Right kidney (tissue), 9 donors: ENCODE data around the gene PROM1.
A peak's percentile ranks its signal among the peaks of the same experiment; 100 is the strongest.

ENCODE experiments used
- DNase-seq: peaks from one replicate; pipeline ENCODE4 v3.0.0-alpha.2; 2016
- long read RNA-seq, 8 donors: transcript quantifications; one replicate each; lab custom pipeline, GENCODE V29; 2026

PROM1 gene
- long read RNA-seq, donor 1, partial matches to known transcripts, result 0 of 1 reads
- long read RNA-seq, donor 1, other reads (novel, unspliced or antisense), result 0 of 1 reads
- long read RNA-seq, donor 2, result 0 reads
- long read RNA-seq, donor 3, result 0 reads
- long read RNA-seq, donor 4, full-length matches to known transcripts, result 1 of 1 reads
- long read RNA-seq, donor 4, partial matches to known transcripts, result 0 of 1 reads
- long read RNA-seq, donor 4, other reads (novel, unspliced or antisense), result 0 of 1 reads
- long read RNA-seq, donor 5, full-length matches to known transcripts, result 2 of 2 reads
- long read RNA-seq, donor 5, partial matches to known transcripts, result 0 of 2 reads
- long read RNA-seq, donor 5, other reads (novel, unspliced or antisense), result 0 of 2 reads
- long read RNA-seq, donor 6, partial matches to known transcripts, result 0 of 1 reads
- long read RNA-seq, donor 6, other reads (novel, unspliced or antisense), result 0 of 1 reads
- long read RNA-seq, donor 7, full-length matches to known transcripts, result 5 of 5 reads
- long read RNA-seq, donor 7, partial matches to known transcripts, result 0 of 5 reads
- long read RNA-seq, donor 7, other reads (novel, unspliced or antisense), result 0 of 5 reads
- long read RNA-seq, donor 8, full-length matches to known transcripts, result 2 of 8 reads
- long read RNA-seq, donor 8, partial matches to known transcripts, result 6 of 8 reads
- long read RNA-seq, donor 8, other reads (novel, unspliced or antisense), result 0 of 8 reads

- peak; percentile 85 for DNase-seq
These were observed at the start of gene PROM1 for GRCh38 chr4:16083241-16084191. PROM1 (minus strand) TSS chr4:16084023; CDS start chr4:16075906, 8,117 bp downstream.

DNA sequence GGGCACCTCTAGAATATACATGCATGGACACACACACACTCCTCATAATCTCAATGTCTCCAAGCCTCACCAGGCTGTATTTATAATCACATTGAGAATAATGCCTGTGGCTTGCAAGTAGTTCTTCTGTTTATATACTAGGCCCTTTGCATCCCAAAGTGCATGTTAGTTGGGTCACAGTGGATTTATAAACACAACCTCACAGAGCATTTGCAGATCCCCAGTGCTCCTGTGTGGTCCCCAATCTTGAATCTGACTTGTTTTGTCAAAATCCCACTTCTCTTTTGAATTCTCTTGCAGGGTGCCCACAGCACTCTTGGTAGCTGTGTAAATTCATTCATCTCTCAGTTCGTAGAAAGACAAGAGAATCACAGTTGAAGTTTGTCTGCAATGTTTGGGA is 49.6 kb upstream of the PROM1 start:
- no peak for DNase-seq

DNA sequence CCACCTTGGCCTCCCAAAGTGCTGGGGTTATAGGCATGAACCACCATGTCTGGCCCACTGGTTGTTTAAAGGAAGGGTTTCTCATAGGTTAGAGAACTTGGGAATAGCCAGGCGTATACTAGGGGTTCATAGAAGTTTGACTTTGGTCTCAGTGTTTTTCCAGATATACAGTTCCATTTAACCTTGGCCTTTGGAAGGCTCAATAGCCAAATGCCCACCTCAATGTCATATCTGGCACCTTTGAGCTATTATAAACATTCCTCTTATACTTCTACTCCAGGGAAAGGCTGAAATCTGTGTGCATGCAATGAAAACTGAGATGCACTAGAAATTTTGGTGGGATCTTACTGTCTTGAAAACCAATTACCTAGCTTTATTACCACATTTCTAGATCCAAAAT is 47.5 kb upstream of the PROM1 start:
- DNase-seq, result no peak

DNA sequence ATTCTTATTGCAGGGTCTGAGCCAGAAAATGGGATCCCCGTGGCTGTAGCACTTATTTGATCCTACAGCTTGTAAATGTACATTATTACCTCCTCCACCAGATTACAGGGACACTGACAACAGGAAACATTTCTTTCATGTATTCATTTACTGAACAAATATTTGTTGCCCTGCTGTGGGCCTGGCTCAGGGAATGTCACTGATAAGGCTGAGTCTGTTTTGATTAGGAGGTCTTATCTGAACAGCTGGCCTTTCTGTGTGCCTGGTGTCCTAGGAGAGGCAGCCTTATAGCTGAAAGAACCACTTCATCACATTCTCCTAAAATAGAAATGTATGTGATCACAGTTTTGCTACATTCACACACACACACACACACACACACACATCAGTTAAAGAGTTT is 45.5 kb upstream of the PROM1 start:
- no peak for DNase-seq

DNA sequence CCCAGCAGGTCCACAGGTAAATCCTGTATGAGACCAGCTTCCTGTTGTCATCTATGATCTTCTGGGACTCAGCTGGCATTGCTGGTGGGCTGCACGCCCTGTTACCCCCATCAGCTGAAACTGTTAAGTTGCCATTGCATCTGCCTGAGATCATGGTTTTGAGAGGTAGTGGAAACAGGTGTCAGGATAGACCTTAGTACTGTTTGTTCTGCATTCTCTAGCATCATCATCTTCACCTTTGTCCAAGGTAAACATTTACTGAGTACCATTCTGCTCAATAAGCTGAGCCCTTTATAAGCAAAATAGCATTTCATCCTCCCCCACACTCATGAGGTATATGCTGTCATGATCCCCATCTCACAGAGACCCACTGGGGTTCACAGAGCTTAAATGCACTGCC is 42.9 kb upstream of the PROM1 start:
- no peak for DNase-seq

- DNase-seq, result no peak
These were observed 42.0 kb upstream of the PROM1 start for GRCh38 chr4:16125571-16126445.

GRCh38 chr4:16124232-16124631 is 40.4 kb upstream of the PROM1 start:
- no peak for DNase-seq

- no peak for DNase-seq
These were observed 39.7 kb upstream of the PROM1 start for GRCh38 chr4:16123356-16124084.

- DNase-seq, result no peak
These were observed 39.0 kb upstream of the PROM1 start for GRCh38 chr4:16122784-16123183.

DNA sequence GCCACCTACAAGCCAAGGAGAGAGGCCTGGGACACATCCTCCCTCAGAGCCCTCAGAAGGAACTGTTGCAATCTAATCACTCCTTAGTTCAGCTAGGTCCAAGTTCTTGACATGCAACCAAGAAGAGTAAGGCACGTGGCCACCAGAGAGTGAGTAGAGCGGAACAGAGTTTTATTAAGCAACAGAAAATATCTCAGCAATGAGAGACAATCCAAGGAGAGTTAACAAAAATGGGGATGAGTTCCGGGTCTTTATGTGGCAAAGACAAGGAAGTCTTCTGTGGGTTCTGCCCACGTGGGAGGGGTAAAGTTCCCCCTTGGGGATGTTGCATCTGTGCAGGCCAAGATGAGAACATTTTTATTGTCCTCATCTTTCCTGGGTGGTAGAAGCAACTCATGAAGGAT is 38.5 kb upstream of the PROM1 start:
- no peak for DNase-seq

DNA sequence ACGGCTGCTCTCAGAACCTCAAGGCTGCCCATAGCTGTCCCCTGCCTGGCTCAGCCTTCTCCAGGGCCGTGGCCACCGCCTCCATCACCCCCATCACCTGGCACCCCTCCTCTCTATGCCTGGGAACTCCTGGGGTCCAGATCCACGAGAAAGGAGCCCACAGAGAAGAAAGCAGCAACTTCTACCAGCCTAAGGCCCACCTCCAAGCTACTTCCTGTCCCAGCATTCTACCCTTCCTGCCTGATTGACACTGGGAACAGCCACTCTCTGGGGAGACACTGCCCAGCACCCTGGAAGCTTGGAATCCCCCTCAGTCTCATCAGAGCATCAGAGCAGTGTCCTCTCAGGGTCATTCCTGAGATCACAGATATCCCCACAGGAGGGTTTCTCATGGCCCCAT is 36.9 kb upstream of the PROM1 start:
- DNase-seq, result no peak

DNA sequence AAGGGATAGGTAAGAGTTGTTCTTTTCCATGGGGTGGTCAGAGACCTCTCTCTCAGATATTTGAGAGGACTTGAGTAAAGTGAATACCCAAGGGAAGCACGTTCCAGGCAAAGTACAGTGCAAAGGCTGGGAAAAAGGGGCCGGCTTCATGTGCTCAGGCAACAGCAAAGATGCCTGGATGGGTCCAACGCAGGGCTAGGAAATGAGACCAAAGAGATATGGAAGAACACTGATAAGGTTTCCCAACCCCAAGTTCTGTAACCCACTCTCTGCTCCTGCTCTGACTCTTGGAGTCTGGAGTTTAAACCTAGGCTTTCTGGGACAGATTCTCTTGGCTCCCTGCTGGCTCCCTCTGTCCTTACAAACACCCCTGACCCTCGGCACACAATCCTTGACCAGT is 36.2 kb upstream of the PROM1 start:
- no peak for DNase-seq

GRCh38 chr4:16118090-16118489 is 34.3 kb upstream of the PROM1 start:
- no peak for DNase-seq

GRCh38 chr4:16117164-16117563 is 33.3 kb upstream of the PROM1 start:
- no peak for DNase-seq

DNA sequence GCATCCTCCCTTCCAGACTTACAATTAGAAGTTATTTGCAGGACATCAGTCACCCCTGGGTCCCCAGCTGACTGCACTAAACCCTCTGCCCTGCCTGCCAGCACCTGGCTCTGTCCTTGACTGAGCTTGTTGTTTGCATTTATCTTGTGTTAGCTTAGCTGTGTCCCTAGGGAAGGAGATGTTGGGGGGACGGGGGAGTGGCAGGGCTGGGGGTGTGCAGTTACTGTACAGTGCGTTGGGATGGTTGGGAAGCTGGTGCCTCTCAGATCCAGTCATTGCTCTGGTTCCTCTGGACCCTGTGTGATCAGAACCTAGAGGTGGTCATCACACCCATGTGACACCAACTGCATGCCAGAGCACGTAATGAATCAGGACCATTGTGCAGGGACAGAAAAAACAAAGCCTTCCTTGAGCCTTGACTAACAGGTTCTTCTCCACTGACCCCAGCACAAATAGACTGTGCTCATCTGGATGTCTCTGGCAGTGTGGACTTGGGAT is 32.7 kb upstream of the PROM1 start:
- no peak for DNase-seq

GRCh38 chr4:16116019-16116418 is 32.2 kb upstream of the PROM1 start:
- DNase-seq, result no peak

GRCh38 chr4:16114546-16114945 is 30.7 kb upstream of the PROM1 start:
- DNase-seq, result no peak

DNA sequence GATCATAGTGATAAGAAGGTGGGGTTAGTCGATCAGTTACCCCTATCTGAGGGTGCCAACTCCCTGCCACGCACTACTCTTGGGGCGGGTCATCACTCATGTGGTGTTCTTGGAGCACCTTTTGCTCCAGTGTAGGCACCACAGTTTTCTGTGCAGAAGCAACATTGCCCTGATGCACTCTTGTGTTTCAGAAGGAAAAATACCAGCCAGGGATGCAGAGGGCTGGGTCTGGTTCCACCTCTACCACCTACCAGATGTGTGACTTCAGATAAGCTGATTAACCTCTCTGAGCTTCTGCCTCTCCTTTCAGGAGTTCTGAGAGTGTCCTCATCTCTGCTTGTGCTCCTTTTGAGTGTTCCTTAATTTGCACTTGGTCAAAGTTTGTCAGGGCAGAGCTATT is 29.9 kb upstream of the PROM1 start:
- DNase-seq, result no peak

DNA sequence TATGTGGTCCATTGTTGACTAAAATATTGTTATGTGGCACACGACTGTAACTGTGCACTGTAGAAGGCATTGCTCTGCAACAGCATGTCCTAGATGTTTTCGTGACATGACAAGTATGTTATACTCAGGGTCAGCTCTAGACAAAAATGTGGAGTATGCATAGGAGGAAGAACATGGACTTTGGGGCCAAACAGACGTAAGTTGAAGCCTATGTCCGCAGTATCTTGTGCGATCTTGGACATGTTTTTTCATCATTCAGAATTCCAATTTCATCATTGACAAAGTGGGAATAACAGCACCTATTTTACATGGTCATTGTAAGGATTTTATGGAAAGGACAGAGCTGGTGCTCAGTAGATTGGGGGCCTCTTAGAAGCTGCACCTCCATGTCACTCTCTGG is 27.7 kb upstream of the PROM1 start:
- no peak for DNase-seq

DNA sequence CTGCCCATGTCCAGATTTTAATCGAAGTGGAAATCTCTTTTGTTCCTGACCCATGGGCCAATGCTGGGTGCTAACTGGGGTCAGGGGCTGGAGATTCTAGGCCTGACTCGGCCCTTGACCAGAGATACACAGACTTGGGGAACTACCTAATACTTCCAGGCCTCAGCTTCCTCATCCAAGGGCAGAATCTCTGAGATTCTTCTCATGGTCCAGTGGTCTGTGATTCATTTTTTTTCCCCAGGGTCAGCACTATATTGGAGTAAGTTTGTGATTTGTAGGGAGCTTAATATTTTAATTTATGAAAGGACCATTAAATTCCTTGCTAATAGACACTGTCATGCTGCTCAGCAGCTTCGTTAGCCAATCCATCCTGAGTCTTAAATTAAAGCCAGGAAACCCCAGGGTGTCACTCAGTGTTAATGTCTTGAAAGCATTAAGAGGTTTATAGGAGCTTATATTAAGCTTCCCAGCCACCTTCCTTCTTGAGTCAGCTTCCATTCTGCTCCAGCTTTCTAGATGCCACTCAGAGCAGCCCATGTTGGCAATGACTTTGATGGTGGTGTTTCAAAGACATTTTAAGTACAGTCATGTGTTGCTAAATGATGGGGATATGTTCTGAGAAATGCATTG is 27.0 kb upstream of the PROM1 start:
- no peak for DNase-seq
